Testis (tissue), 3 donors: Measurements from ENCODE around the gene NCBP3. TPM values are rescaled to one million over a fixed set of nuclear protein-coding genes. Genes with fewer than 3 reads are reported as not detected.

ENCODE experiments used
- DNase-seq: peaks from one replicate; pipeline ENCODE4 v3.0.0-alpha.2; 2019
- H3K27ac ChIP-seq, 2 donors: fragments of 200-600 bp; sonication (generic); one replicate each; pipeline ENCODE4 v1.5.1; 2019
- H3K27me3 ChIP-seq: fragments of 200-600 bp; sonication (generic); one replicate; pipeline ENCODE4 v1.5.1; 2019
- H3K36me3 ChIP-seq: fragments of 200-600 bp; sonication (generic); one replicate; pipeline ENCODE4 v1.5.1; 2017; ENCODE audit warnings: low read depth; ENCODE audit errors: missing control alignments
- H3K4me1 ChIP-seq: fragments of 200-600 bp; sonication (generic); one replicate; pipeline ENCODE4 v1.5.1; 2019
- H3K4me3 ChIP-seq, 2 donors: fragments of 200-600 bp; sonication (generic); one replicate each; pipeline ENCODE4 v1.5.1; 2017 to 2019
- H3K9me3 ChIP-seq: fragments of 200-600 bp; sonication (generic); one replicate; pipeline ENCODE4 v1.5.1; 2017
- POLR2A ChIP-seq: fragments of 450-650 bp; IDR thresholded peaks from one replicate; pipeline ENCODE4 v1.6.1; 2017; ENCODE audit warnings: antibody characterized with exemption, mild to moderate bottlenecking, moderate library complexity
- WGBS, 2 donors: methylation state at CpG; one replicate each; pipeline ENCODE4 v1.1.5; 2018; 5-methylcytosine and 5-hydroxymethylcytosine counted together
- intact Hi-C: fragments of 100-400 bp; cut with DNase I; formaldehyde crosslinking; loops from one replicate; pipeline ENCODE4 v1.15.1; 2023; ENCODE audit warnings: low total_unique reads
- polyA plus RNA-seq: library from polyadenylated mRNA; stranded (reverse); fragments of 350-450 nt; fragmentation: Illumina TruSeq; extraction: RNeasy Lipid Tissue Mini Kit (QIAGEN cat#74804); gene quantifications from one replicate; pipeline ENCODE4 v1.2.3, GENCODE V29; 2014; ENCODE audit warnings: low read depth, low replicate concordance; ENCODE audit not compliant: insufficient read depth
- total RNA-seq, 2 donors: library from RNA; depleted of rRNA; stranded (reverse); fragments of >200 nt; gene quantifications; one replicate each; pipeline ENCODE4 v1.2.3, GENCODE V29; 2016
- TF ChIP-seq, protein P1 (sequence below), 3 experiments: fragments of 450-650 bp in 2 of 3; fragments of 200-600 bp in 1 of 3; sonication (generic) in 1 of 3; IDR thresholded peaks; one replicate each; pipeline ENCODE4 v1.5.1; 2016 to 2019; ENCODE audit warnings: antibody characterized with exemption in 3 of 3, mild to moderate bottlenecking in 2 of 3, moderate library complexity in 1 of 3

Gene NCBP3
- total and polyA plus RNA-seq, 3 donors from 2014 or later: 37.2 to 61.6 (median 37.7) TPM

DNA sequence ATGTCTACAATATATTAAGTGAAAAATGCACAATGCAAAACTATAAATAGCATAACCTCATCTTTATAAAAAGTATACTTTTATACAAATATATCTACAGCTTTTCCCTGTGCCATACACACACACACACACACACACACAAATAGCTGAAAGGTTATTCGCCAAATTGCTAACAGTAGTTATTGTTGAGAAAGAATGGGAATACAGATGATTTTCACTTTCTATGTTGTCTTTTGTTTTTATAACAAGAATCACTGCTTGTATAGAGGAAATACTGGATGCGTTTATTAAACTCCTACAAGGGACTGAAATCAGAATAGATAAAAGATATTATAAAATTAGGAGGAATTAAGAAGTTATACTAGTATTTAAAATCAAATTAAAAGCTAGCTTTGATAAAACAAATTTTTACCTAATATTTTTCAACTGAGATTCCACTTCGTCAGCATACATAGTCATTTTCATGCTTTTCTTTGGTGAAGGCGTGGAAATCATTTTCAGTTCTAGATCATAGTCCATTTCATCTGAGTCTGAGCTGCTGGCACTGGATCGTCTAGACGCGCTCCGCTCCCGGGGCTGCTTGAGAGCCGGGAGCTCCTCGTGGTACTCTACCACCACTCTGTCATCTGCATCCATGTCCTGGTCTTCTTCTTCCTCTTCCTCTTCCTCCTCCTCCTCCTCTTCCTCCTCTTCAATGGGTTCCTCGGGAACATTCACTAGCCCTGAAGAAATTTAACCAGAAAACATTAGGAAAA is 28.0 kb downstream of the NCBP3 start:
- Histone ChIP-seq H3K27ac (no peak overlapping the region), H3K9me3 (no peaks in the 10 kb centered on the region), H3K27me3 (no peaks in the 10 kb centered on the region), H3K4me3 (no peak overlapping the region), H3K4me1 (peaks cover 3% of the 10 kb centered on the region), H3K36me3 (no peaks in the 10 kb centered on the region)
- DNase-seq: no peak
- 92 to 93% methylated on average over 12 of the region's 12 CpGs for WGBS, 2 donors
- intact Hi-C loops: no loop called here
- TF ChIP-seq, protein P1, sequence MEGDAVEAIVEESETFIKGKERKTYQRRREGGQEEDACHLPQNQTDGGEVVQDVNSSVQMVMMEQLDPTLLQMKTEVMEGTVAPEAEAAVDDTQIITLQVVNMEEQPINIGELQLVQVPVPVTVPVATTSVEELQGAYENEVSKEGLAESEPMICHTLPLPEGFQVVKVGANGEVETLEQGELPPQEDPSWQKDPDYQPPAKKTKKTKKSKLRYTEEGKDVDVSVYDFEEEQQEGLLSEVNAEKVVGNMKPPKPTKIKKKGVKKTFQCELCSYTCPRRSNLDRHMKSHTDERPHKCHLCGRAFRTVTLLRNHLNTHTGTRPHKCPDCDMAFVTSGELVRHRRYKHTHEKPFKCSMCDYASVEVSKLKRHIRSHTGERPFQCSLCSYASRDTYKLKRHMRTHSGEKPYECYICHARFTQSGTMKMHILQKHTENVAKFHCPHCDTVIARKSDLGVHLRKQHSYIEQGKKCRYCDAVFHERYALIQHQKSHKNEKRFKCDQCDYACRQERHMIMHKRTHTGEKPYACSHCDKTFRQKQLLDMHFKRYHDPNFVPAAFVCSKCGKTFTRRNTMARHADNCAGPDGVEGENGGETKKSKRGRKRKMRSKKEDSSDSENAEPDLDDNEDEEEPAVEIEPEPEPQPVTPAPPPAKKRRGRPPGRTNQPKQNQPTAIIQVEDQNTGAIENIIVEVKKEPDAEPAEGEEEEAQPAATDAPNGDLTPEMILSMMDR (IDR thresholded peaks at IDR 0.05): no peak
- TF ChIP-seq POLR2A: no peak

DNA sequence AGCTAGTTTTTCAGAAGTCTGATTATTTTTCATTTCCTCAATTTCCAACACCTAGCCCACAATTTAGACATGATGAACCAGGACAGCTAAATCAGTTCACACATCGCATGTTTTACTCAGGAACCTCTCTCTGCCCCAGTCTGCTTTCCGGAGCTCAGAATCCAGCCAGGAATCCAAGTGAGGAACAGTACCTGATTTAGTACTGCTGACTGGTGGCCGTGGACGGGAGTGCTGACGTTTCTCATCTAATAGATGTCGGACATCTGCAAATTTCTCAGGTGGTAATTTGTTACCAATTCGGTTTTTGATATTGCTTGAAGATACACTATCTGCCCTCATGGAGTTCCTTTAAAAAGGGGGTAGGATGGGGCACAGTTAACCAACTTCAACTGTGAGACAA is 30.1 kb downstream of the NCBP3 start:
- H3K36me3 ChIP-seq: no peaks in the 10 kb centered on the region
- H3K4me1 ChIP-seq: peaks cover 10% of the 10 kb centered on the region

DNA sequence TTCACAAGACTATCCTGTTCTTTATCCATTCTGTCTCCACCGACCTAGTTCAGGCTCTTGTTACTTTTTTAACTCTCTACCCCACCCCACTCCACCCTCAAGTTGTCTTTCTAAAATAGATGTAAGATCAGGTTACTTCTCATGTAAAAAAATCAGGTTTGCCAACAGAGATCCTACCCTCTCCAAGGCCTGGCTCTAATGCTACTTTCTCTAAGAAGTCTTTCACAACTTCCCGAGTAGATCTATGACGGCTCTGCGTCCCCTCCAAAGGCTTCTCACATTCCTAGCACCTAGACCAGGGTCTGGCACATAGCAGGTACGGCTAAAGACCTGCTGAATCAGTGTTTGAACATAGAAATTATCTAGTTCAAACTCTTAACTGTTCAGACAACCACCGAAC is 30.9 kb downstream of the NCBP3 start:
- TF ChIP-seq, protein P1 (IDR thresholded peaks at IDR 0.05): no peak
- TF ChIP-seq POLR2A: no peak
- H3K36me3 ChIP-seq: no peaks in the 10 kb centered on the region
- 76 to 79% methylated on average over 6 of the region's 6 CpGs for WGBS, 2 donors
- H3K9me3 ChIP-seq: no peaks in the 10 kb centered on the region
- H3K27ac ChIP-seq: no peak overlapping the region
- intact Hi-C loops: no loop called here
- H3K4me3 ChIP-seq: no peak overlapping the region
- H3K4me1 ChIP-seq: peaks cover 10% of the 10 kb centered on the region
- no peaks in the 10 kb centered on the region for H3K27me3 ChIP-seq
- no peak for DNase-seq

More for the DNA sequence above, 30.1 kb downstream of the NCBP3 start:
- Histone ChIP-seq H3K27ac (no peak overlapping the region), H3K27me3 (no peaks in the 10 kb centered on the region), H3K9me3 (no peaks in the 10 kb centered on the region), H3K4me3 (no peak overlapping the region)
- DNase-seq: no peak
- TF ChIP-seq, protein P1 (IDR thresholded peaks at IDR 0.05): no peak
- TF ChIP-seq POLR2A: no peak
- 85 to 87% methylated on average over 7 of the region's 7 CpGs for WGBS, 2 donors
- intact Hi-C loops: no loop called here

DNA sequence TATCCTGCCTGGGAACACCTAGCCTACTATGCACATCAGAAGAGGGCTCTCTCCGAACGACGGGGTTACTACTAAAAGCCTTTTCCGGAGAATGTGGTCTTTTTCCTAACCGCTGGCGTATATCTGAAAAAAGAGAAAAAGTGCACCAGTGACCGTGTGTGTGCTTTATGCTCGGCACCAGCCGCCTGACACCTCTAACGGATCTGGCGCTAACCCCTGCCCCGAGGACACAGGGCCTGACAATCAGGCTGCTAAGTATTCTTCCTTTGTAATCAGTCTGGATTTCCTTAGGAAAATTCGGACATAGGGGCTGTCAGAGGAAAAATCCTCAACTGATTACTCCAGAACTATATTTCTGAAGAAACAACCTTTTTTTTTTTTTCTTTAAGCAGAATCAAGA is 31.7 kb downstream of the NCBP3 start:
- intact Hi-C loops: no loop called here
- H3K27ac ChIP-seq: no peak overlapping the region
- DNase-seq: no peak
- H3K4me1 ChIP-seq: peaks cover 10% of the 10 kb centered on the region
- no peaks in the 10 kb centered on the region for H3K9me3 ChIP-seq
- H3K36me3 ChIP-seq: no peaks in the 10 kb centered on the region
- TF ChIP-seq, protein P1 (IDR thresholded peaks at IDR 0.05): no peak
- TF ChIP-seq POLR2A: no peak
- no peaks in the 10 kb centered on the region for H3K27me3 ChIP-seq
- H3K4me3 ChIP-seq: no peak overlapping the region
- WGBS, 2 donors: 87 to 95% methylated on average over 13 of the region's 13 CpGs

DNA sequence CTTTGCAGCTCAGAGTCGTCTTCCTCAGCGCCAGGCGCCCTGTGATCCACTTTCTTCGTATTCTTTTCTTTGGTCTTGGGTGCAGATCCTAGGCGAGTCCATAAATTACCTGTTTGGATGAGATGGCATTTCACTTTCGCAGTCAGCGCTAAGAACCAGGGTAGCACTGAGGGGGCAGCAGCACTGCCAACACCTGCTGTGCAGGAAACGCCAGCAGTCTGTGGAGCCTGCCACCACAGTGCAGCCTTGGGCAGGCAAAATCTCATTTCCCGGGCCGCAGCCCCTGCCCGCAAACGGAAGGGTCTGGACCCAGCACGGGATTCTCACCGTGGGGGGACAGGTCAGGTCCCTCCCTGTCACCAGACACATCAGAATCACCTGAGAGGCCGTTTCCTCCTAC is 32.9 kb downstream of the NCBP3 start:
- no peak for TF ChIP-seq POLR2A
- TF ChIP-seq, protein P1 (IDR thresholded peaks at IDR 0.05): no peak
- intact Hi-C loops: no loop called here
- Histone ChIP-seq H3K27me3 (no peaks in the 10 kb centered on the region), H3K36me3 (no peaks in the 10 kb centered on the region), H3K4me3 (no peak overlapping the region), H3K9me3 (no peaks in the 10 kb centered on the region), H3K27ac (no peak overlapping the region), H3K4me1 (peaks cover 10% of the 10 kb centered on the region)
- DNase-seq: no peak
- 69 to 84% methylated on average over 13 to 15 of the region's 15 CpGs for WGBS, 2 donors
